Transverse colon (tissue), 4 donors: ENCODE results near the gene FOSL1.

Experiments used
- EP300 ChIP-seq: sonication (generic); formaldehyde crosslinking; IDR thresholded peaks from one replicate; pipeline ENCODE4 v1.6.1; 2017; ENCODE audit warnings: antibody characterized with exemption, low read depth
- POLR2A ChIP-seq: fragments of 450-650 bp; IDR thresholded peaks from one replicate; pipeline ENCODE4 v1.6.1; 2016; ENCODE audit warnings: antibody characterized with exemption, mild to moderate bottlenecking, moderate library complexity
- POLR2AphosphoS5 ChIP-seq, 3 donors: sonication (generic); formaldehyde crosslinking; IDR thresholded peaks; one replicate each; pipeline ENCODE4 v1.6.1; 2016; ENCODE audit warnings: antibody characterized with exemption in 3 of 3
- TF ChIP-seq, protein P1 (sequence below), 5 experiments: fragments of 200-600 bp in 3 of 5; fragments of 450-650 bp in 2 of 5; sonication (generic) in 3 of 5; IDR thresholded peaks; 1 replicate in 2 of 5; 2 replicates in 3 of 5; pipeline ENCODE4 v1.5.1; 2016 to 2017; ENCODE audit warnings: antibody characterized with exemption in 5 of 5, inconsistent platforms in 3 of 5, mild to moderate bottlenecking in 2 of 5, moderate library complexity in 1 of 5

DNA sequence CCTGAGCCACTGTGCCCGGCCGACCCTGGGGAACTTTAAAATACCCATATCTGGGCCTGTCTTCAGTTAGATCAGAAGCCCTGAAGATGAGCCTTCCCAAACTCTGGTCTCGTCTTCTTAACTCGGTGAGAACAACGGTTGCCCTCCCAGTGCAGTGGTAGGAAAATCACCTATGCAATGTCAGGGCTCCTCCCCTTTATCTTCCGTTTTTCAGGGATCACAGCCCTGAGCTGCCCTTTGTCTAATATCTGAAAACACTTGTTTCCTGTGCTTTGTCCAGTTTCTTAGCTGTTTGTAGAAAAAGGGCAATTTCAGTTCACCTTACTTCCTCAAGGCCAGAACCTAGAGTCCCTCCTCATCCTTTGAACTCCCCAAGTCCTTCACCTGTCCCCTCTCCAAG lies 28.5 kb upstream of the FOSL1 start:
- TF ChIP-seq POLR2A (no peak), EP300 (no peak), POLR2AphosphoS5 (IDR thresholded peaks at IDR 0.05) (no peak)
- TF ChIP-seq, protein P1, sequence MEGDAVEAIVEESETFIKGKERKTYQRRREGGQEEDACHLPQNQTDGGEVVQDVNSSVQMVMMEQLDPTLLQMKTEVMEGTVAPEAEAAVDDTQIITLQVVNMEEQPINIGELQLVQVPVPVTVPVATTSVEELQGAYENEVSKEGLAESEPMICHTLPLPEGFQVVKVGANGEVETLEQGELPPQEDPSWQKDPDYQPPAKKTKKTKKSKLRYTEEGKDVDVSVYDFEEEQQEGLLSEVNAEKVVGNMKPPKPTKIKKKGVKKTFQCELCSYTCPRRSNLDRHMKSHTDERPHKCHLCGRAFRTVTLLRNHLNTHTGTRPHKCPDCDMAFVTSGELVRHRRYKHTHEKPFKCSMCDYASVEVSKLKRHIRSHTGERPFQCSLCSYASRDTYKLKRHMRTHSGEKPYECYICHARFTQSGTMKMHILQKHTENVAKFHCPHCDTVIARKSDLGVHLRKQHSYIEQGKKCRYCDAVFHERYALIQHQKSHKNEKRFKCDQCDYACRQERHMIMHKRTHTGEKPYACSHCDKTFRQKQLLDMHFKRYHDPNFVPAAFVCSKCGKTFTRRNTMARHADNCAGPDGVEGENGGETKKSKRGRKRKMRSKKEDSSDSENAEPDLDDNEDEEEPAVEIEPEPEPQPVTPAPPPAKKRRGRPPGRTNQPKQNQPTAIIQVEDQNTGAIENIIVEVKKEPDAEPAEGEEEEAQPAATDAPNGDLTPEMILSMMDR (IDR thresholded peaks at IDR 0.05) = no peak
